ENCODE data around the gene MFAP2. TPM values are rescaled to one million over a fixed set of nuclear protein-coding genes. Genes with fewer than 3 reads are reported as not detected.

MFAP2 gene
- total and polyA plus RNA-seq, 9 donors, result 16.0 to 83.6 (median 36.1) TPM

DNA sequence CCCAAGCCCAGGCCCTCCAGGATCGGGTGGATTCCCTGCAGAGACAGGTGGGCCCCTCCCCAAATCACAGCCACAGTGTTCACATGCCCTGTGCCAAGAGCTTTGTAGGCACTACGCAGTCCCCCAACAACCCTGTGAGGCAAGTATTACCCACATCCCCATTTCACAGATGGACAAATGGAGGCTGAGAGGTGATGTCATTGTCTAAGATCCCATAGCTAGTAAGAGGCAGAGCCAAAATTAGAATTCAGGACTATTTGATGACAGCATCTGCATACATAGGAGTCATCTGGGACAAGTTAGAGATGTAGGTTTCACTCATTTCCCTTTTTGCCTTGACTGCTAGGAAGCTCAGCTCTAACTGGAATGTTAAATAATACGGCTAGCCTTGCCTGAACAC lies 12.0 kb downstream of the MFAP2 start:
- DNase-seq, result no peak

GRCh38 chr1:16967962-16968361 lies 12.5 kb downstream of the MFAP2 start:
- intact Hi-C loops (cut with DNase I), result no loop called here
- H3K9me3 ChIP-seq, result no peaks in the 10 kb centered on the region
- peak overlapping the region in 1 of 2 donors; percentile 20 for H3K27ac ChIP-seq
- peaks cover 14% of the 10 kb centered on the region for H3K4me1 ChIP-seq (ENCODE audit: insufficient read depth)
- TF ChIP-seq EP300 (IDR thresholded peaks at IDR 0.05), result no peak
- TF ChIP-seq POLR2A (IDR thresholded peaks at IDR 0.05), result no peak
- TF ChIP-seq, protein P1, sequence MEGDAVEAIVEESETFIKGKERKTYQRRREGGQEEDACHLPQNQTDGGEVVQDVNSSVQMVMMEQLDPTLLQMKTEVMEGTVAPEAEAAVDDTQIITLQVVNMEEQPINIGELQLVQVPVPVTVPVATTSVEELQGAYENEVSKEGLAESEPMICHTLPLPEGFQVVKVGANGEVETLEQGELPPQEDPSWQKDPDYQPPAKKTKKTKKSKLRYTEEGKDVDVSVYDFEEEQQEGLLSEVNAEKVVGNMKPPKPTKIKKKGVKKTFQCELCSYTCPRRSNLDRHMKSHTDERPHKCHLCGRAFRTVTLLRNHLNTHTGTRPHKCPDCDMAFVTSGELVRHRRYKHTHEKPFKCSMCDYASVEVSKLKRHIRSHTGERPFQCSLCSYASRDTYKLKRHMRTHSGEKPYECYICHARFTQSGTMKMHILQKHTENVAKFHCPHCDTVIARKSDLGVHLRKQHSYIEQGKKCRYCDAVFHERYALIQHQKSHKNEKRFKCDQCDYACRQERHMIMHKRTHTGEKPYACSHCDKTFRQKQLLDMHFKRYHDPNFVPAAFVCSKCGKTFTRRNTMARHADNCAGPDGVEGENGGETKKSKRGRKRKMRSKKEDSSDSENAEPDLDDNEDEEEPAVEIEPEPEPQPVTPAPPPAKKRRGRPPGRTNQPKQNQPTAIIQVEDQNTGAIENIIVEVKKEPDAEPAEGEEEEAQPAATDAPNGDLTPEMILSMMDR (IDR thresholded peaks at IDR 0.05), result no peak
- no peak for DNase-seq
- no peak overlapping the region for H3K4me3 ChIP-seq
- WGBS, 3 donors, result 86 to 91% (median 88%) methylated on average over 20 to 21 of the region's 21 CpGs
- no peaks in the 10 kb centered on the region for H3K36me3 ChIP-seq
- H3K27me3 ChIP-seq, result no peaks in the 10 kb centered on the region

More for the DNA sequence above, 12.0 kb downstream of the MFAP2 start:
- TF ChIP-seq POLR2A (IDR thresholded peaks at IDR 0.05) (no peak), EP300 (IDR thresholded peaks at IDR 0.05) (no peak)
- TF ChIP-seq, protein P1 (IDR thresholded peaks at IDR 0.05), result no peak
- Histone ChIP-seq H3K27ac (peak overlapping the region in 1 of 2 donors; percentile 20), H3K9me3 (no peaks in the 10 kb centered on the region), H3K36me3 (no peaks in the 10 kb centered on the region), H3K27me3 (no peaks in the 10 kb centered on the region), H3K4me1 (ENCODE audit: insufficient read depth) (peaks cover 14% of the 10 kb centered on the region), H3K4me3 (no peak overlapping the region)
- intact Hi-C loops (cut with DNase I), result no loop called here
- WGBS, 3 donors, result 95 to 97% (median 97%) methylated on average over 3 of the region's 3 CpGs

GRCh38 chr1:16967095-16967575 lies 13.3 kb downstream of the MFAP2 start:
- no peaks in the 10 kb centered on the region for H3K27me3 ChIP-seq
- H3K4me1 ChIP-seq (ENCODE audit: insufficient read depth), result peaks cover 14% of the 10 kb centered on the region
- 0 to 7% (median 4%) methylated on average over 7 of the region's 7 CpGs for WGBS, 3 donors
- DNase-seq, result peak; percentile 88 to 96 (median 93)
- TF ChIP-seq, protein P1 (IDR thresholded peaks at IDR 0.05), result no peak
- TF ChIP-seq EP300 (IDR thresholded peaks at IDR 0.05) (no peak), POLR2A (IDR thresholded peaks at IDR 0.05) (no peak)
- H3K9me3 ChIP-seq, result no peaks in the 10 kb centered on the region
- no peaks in the 10 kb centered on the region for H3K36me3 ChIP-seq
- intact Hi-C loops (cut with DNase I), result no loop called here
- H3K27ac ChIP-seq, result peak overlapping the region in 1 of 2 donors; percentile 20
- H3K4me3 ChIP-seq, result no peak overlapping the region

DNA sequence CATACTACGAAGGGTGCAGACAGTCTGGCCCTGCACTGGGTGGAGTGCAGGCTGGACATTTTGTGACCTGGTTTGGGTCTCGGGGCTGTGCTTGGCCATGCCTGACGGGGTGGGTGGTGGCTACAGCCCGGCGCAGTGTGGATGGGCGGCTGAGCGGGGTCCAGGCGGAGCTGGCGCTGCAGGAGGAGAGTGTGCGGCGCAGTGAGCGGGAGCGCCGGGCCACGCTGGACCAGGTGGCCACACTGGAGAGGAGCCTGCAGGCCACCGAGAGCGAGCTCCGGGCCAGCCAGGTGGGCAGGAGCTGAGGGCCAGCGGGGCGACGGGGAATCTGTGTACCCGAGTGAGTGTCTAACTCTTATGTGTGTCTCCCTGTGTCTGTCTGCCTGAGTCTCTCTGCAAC lies 14.1 kb downstream of the MFAP2 start:
- intact Hi-C loops (cut with DNase I), result no loop called here
- whole genome bisulfite sequencing, 3 donors, result 95 to 97% (median 96%) methylated on average over 22 of the region's 22 CpGs
- DNase-seq, result no peak
- Histone ChIP-seq H3K9me3 (no peaks in the 10 kb centered on the region), H3K27me3 (no peaks in the 10 kb centered on the region), H3K36me3 (no peaks in the 10 kb centered on the region), H3K4me3 (no peak overlapping the region), H3K4me1 (ENCODE audit: insufficient read depth) (peaks cover 12% of the 10 kb centered on the region), H3K27ac (no peak overlapping the region)
- no peak for TF ChIP-seq EP300 (IDR thresholded peaks at IDR 0.05)
- TF ChIP-seq, protein P1 (IDR thresholded peaks at IDR 0.05), result no peak
- TF ChIP-seq POLR2A (IDR thresholded peaks at IDR 0.05), result no peak

Measured in ovary (tissue), 9 donors.